Psoas muscle (tissue), 8 donors: ENCODE results near the gene RBBP6. TPM values are rescaled to one million over a fixed set of nuclear protein-coding genes. Genes with fewer than 3 reads are reported as not detected.

Experiments
- ATAC-seq, 4 donors: fragments of 200-7000 bp; cut with Tn5 transposase; one replicate each; pipeline ENCODE4 v1.9.1; 2020; ENCODE audit warnings: moderate library complexity in 3 of 4, mild to moderate bottlenecking in 2 of 4
- DNase-seq, 2 donors: peaks; one replicate each; pipeline ENCODE4 v3.0.0-alpha.2; 2020
- H3K27ac ChIP-seq: fragments of 200-600 bp; one replicate; pipeline ENCODE4 v1.8.0; 2022
- H3K27me3 ChIP-seq, 3 donors: fragments of 200-600 bp in 1 of 3; one replicate each; pipeline versions ENCODE4 v1.6.1 to v1.8.0; 2013 to 2022; ENCODE audit warnings: low read length in 2 of 3, mild to moderate bottlenecking in 2 of 3, moderate library complexity in 1 of 3; ENCODE audit not compliant: insufficient read depth in 3 of 3
- H3K36me3 ChIP-seq, 2 donors: fragments of 200-600 bp in 1 of 2; one replicate each; pipeline versions ENCODE4 v1.6.1 to v1.8.0; 2013 to 2022; ENCODE audit warnings: low read depth in 1 of 2, mild to moderate bottlenecking in 1 of 2, moderate library complexity in 1 of 2; ENCODE audit not compliant: insufficient read depth in 1 of 2
- H3K4me1 ChIP-seq: fragments of 200-600 bp; one replicate; pipeline ENCODE4 v1.8.0; 2022
- H3K4me3 ChIP-seq: fragments of 200-600 bp; one replicate; pipeline ENCODE4 v1.8.0; 2022; ENCODE audit warnings: mild to moderate bottlenecking
- H3K9me3 ChIP-seq: fragments of 200-600 bp; one replicate; pipeline ENCODE4 v1.8.0; 2022
- WGBS, 3 donors: extraction: QIAGEN DNeasy Blood & Tissue Kit; methylation state at CpG; one replicate each; pipeline versions ENCODE4 v1.1.6 to v1.1.7; 2013; 5-methylcytosine and 5-hydroxymethylcytosine counted together
- intact Hi-C, 2 donors: fragments of 100-400 bp; cut with DNase I; formaldehyde crosslinking; loops; one replicate each; pipeline versions ENCODE4 v1.11.0 to v1.14.2; 2022
- polyA plus RNA-seq, 3 donors: library from polyadenylated mRNA; stranded (reverse); fragments of 200-250 nt; gene quantifications; one replicate each; pipeline ENCODE4 v1.2.3, GENCODE V29; 2013
- total RNA-seq, 4 donors: library from RNA; stranded (reverse); fragmentation: NEBNext Ultra II Directional in 2 of 4; extraction: Animal tissue kit (Norgen Biotek cat#: 25700) in 2 of 4; gene quantifications; one replicate each; pipeline versions ENCODE4 v1.2.1 to v1.2.4, GENCODE V29; 2021 to 2023
- TF ChIP-seq, protein P1 (sequence below): fragments of 200-600 bp; IDR thresholded peaks from one replicate; pipeline ENCODE4 v1.8.0; 2022; ENCODE audit warnings: antibody characterized with exemption
- donor health status: healthy with polysubstance abuse.
- donor health status: DM: no; HTN: no; CAD: no; lungs with moderate emphysema.
- donor health status: Bipolar disorder and iron deficiency.
- donor health status: healthy.
- donor health status: DM: yes; HTN: yes; CAD: no.
- donor health status: DM: no; HTN: no; CAD: no.
- donor health status: DM: no; HTN: no; CAD: no.
- donor health status: DM: yes; HTN: yes; CAD: no.

Gene RBBP6
- total and polyA plus RNA-seq, 7 donors, result 11.7 to 30.7 (median 21.8) TPM

DNA sequence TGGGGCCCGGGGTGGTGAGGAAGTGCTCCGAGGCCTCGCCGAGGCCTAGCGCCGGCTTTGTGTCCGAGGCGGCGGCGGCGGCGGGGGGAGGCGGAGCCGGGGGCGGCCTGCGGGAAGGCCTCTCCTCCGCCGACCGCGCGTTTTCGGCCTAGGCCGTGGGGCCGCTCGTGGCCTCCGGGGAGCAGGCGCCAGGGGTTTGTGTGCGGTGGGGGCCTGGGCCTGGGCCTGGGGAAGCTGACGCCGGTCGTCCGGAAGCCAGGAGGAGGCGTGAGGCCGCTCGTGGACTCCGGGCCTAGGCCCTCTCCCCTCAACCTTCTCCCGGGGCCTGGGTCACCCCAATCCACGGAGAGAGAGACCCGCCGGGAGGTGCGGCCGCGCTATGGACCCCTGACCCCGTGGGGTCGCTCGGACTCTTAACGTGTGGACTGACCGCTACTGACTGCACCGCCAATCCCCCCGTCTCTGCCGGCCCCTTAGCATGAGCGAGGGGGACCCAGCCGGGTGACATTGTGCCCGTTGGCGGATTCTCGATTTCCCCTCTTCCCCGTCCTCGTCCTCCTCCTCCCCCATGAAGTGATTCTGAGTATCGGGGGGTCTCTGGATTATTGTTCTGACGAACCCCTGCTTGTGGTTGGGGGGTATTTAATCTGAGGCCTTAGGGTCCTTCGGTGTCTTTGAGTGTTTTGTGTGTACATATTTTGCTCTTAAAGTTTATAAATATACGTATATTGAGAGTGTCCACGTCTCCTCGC lies 660 bp downstream of the RBBP6 start:
- TF ChIP-seq, protein P1, sequence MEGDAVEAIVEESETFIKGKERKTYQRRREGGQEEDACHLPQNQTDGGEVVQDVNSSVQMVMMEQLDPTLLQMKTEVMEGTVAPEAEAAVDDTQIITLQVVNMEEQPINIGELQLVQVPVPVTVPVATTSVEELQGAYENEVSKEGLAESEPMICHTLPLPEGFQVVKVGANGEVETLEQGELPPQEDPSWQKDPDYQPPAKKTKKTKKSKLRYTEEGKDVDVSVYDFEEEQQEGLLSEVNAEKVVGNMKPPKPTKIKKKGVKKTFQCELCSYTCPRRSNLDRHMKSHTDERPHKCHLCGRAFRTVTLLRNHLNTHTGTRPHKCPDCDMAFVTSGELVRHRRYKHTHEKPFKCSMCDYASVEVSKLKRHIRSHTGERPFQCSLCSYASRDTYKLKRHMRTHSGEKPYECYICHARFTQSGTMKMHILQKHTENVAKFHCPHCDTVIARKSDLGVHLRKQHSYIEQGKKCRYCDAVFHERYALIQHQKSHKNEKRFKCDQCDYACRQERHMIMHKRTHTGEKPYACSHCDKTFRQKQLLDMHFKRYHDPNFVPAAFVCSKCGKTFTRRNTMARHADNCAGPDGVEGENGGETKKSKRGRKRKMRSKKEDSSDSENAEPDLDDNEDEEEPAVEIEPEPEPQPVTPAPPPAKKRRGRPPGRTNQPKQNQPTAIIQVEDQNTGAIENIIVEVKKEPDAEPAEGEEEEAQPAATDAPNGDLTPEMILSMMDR, result no peak
- Histone ChIP-seq H3K4me3 (peak overlapping the region; percentile 98), H3K27me3 (no peaks in the 10 kb centered on the region), H3K36me3 (no peaks in the 10 kb centered on the region), H3K27ac (peak overlapping the region; percentile 100), H3K9me3 (no peaks in the 10 kb centered on the region), H3K4me1 (peaks cover 19% of the 10 kb centered on the region)
- intact Hi-C loops, result loop anchor here (10.0 kb wide), 4 partner anchors 205 to 985 kb away; partner anchors contain the start of genes EARS2 (in 1 of the 2), LCMT1 (in 1 of the 2), UBFD1 (in 1 of the 2) and ZKSCAN2 (in 1 of the 2)
- WGBS, 3 donors, result 0% methylated on average over 43 to 64 of the region's 64 CpGs
- ATAC-seq (peak; percentile 56 to 75 (median 66)), DNase-seq (peak; percentile 74 to 85)

DNA sequence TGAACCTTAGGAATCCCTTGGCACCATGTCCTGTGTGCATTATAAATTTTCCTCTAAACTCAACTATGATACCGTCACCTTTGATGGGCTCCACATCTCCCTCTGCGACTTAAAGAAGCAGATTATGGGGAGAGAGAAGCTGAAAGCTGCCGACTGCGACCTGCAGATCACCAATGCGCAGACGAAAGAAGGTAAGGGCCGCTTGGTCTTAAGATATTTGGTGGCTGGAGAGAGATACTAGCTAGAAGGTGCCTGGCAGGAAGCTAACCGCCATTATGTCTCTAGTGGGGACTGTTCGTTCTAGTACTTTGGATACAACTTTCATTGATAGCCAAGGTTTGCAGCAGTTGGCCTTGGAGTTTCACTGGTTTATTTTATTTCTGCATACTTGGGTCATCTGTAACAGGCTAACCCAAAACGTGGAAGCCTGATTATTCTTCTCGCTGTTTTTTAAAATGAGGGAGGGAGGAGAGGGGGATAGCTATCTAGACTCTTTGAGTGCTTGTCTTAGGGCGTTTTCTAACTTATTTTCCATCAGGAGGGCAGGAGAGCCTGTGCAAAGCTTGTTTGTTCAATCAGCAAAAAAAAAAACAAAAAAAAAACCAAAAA lies 1.3 kb downstream of the RBBP6 start:
- no peaks in the 10 kb centered on the region for H3K9me3 ChIP-seq
- ATAC-seq, result peak in 1 of 4 donors; percentile 20
- H3K4me1 ChIP-seq, result peaks cover 25% of the 10 kb centered on the region
- 0 to 1% (median 0%) methylated on average over 12 of the region's 12 CpGs for WGBS, 3 donors
- peaks cover 0 to 3% of the 10 kb centered on the region in 2 donors for H3K36me3 ChIP-seq
- intact Hi-C loops, result loop anchor here (10.0 kb wide), 3 partner anchors 204 to 986 kb away; partner anchors contain the start of genes EARS2 (in 1 of the 2), LCMT1 (in 1 of the 2) and UBFD1 (in 1 of the 2)
- H3K27ac ChIP-seq, result peak overlapping the region; percentile 100
- no peaks in the 10 kb centered on the region for H3K27me3 ChIP-seq
- no peak for DNase-seq
- H3K4me3 ChIP-seq, result peak overlapping the region; percentile 98
- TF ChIP-seq, protein P1, result no peak

DNA sequence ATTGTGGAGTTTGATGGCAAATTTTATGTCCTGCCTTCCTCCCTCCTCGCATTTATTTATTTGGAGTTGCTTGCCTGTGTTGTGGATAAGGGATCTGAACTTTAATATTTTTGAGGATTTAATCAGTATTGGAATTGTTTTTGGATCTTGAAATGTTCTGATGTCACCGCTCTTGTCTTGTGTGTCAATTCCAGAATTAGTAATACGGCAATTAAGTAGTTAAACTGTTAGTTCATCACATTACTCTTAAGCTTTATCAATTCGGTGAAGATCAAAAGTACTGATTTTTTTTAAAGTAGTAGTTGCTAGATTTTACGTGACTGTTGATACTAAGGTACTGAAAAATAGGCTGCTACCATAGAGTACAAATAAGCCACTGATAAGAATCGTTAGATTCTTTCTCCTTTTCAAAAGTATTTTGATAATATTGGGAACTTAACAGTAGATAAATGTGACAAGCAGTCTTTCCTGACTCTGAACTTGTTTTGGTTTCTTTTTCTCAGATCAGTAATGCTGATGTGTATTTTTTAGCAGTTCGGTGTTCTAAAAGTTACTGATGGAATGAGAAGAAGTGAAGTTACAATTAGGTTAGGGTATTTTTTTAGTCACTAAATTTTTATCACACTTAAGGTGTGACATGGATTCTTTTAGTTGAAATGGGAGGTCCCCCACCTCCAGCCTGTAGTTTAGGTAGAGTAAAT lies 2.0 kb downstream of the RBBP6 start:
- no peaks in the 10 kb centered on the region for H3K9me3 ChIP-seq
- H3K36me3 ChIP-seq, result peaks cover 2 to 9% of the 10 kb centered on the region in 2 donors
- TF ChIP-seq, protein P1, result no peak
- H3K27ac ChIP-seq, result peak overlapping the region; percentile 100
- peaks cover 29% of the 10 kb centered on the region for H3K4me1 ChIP-seq
- ATAC-seq (no peak), DNase-seq (no peak)
- H3K4me3 ChIP-seq, result peak overlapping the region; percentile 98
- intact Hi-C loops, result loop anchor here (10.0 kb wide), 3 partner anchors 203 to 987 kb away; partner anchors contain the start of genes EARS2 (in 1 of the 2), LCMT1 (in 1 of the 2) and UBFD1 (in 1 of the 2)
- no peaks in the 10 kb centered on the region for H3K27me3 ChIP-seq
- whole genome bisulfite sequencing, 3 donors, result 2 to 3% (median 2%) methylated on average over 7 of the region's 7 CpGs

DNA sequence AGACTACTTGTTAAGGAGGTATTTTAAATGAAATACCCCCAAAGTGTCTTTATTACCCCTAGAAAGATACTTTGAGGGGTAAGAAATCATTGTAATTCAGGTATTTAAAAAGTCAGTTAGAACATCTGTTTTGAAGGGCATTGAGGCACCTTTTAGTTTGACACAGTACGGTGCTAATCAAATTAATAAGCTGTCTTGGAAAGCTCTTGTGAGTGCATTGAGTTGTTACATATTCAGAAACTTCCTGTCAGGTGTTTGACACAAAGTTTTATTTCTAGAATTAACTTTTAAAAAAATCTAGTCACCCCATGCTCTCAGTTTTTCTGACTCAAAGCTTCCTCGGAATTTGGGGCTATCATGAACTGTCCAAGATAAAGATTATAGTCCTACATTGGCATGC lies 4.6 kb downstream of the RBBP6 start:
- no peak for DNase-seq
- intact Hi-C loops, result loop anchor here (10.0 kb wide), 3 partner anchors 201 to 989 kb away; partner anchors contain the start of genes EARS2 (in 1 of the 2), LCMT1 (in 1 of the 2) and UBFD1 (in 1 of the 2)
- TF ChIP-seq, protein P1, result no peak
- H3K36me3 ChIP-seq, result peaks cover 5 to 35% of the 10 kb centered on the region in 2 donors
- H3K9me3 ChIP-seq, result no peaks in the 10 kb centered on the region
- H3K27me3 ChIP-seq, result no peaks in the 10 kb centered on the region
- 11 to 23% (median 14%) methylated on average over 2 of the region's 2 CpGs for WGBS, 3 donors
- peak overlapping the region; percentile 47 for H3K27ac ChIP-seq
- peaks cover 29% of the 10 kb centered on the region for H3K4me1 ChIP-seq
- no peak for ATAC-seq
- peak overlapping the region; percentile 98 for H3K4me3 ChIP-seq
